PC-3 (cell line): ENCODE results near the gene DLL4. TPM values are rescaled to one million over a fixed set of nuclear protein-coding genes. Genes with fewer than 3 reads are reported as not detected.
"Not testable (repeated sequence)": the region's sequence is repeated elsewhere in the genome, so short reads cannot be mapped to it uniquely, and the experiment has no call there.

Experiments used
- ATAC-seq: fragments of 200-7000 bp; cut with Tn5 transposase; 2 replicates; pipeline ENCODE4 v1.9.1; 2020; ENCODE audit warnings: mild to moderate bottlenecking, moderate library complexity
- BruUV-seq: library from RNA; stranded (reverse); fragments of 400-500 nt; replicated peaks from 2 replicates; lab custom pipeline; 2021; lab: Mats Ljungman, UMichigan
- CTCF ChIA-PET: fragments of 300-600 bp; sonication (Branson Sonifier 250); formaldehyde crosslinking; loops from one replicate; lab custom pipeline; 2022; ENCODE audit warnings: antibody characterized with exemption; lab: Charles Lee
- POLR2A ChIA-PET: fragments of 300-600 bp; sonication (Branson Sonifier 250); formaldehyde crosslinking; loops from one replicate; lab custom pipeline; 2022; ENCODE audit warnings: antibody characterized with exemption; ENCODE audit not compliant: unreplicated experiment; lab: Charles Lee
- DNase-seq: peaks from one replicate; pipeline ENCODE4 v3.0.0-alpha.2; 2015
- H2AFZ ChIP-seq: fragments of 300-600 bp; sonication (generic); 2 replicates; pipeline ENCODE4 v1.6.0; 2016; ENCODE audit warnings: antibody characterized with exemption, low read length
- H3F3A ChIP-seq: fragments of 300-600 bp; sonication (generic); one replicate; pipeline ENCODE4 v1.6.0; 2017; ENCODE audit warnings: antibody characterized with exemption, low read length, control low read depth, mild to moderate bottlenecking; ENCODE audit not compliant: unreplicated experiment
- H3K27ac ChIP-seq: fragments of 300-600 bp; sonication (generic); 2 replicates; pipeline ENCODE4 v1.5.1; 2016; ENCODE audit warnings: mild to moderate bottlenecking, low read length
- H3K27me3 ChIP-seq: fragments of 300-600 bp; sonication (generic); 2 replicates; pipeline ENCODE4 v1.6.1; 2016; ENCODE audit warnings: low read length, mixed read lengths
- H3K36me3 ChIP-seq: fragments of 300-600 bp; sonication (generic); 2 replicates; pipeline ENCODE4 v1.6.1; 2016; ENCODE audit warnings: low read depth, mixed run types, low read length, mixed read lengths
- H3K4me1 ChIP-seq: fragments of 300-600 bp; sonication (generic); 2 replicates; pipeline ENCODE4 v1.5.1; 2016; ENCODE audit warnings: low read length; ENCODE audit not compliant: insufficient read depth
- H3K4me2 ChIP-seq: fragments of 300-600 bp; sonication (generic); 2 replicates; pipeline ENCODE4 v1.6.0; 2016; ENCODE audit warnings: low read length
- H3K4me3 ChIP-seq: fragments of 300-600 bp; sonication (generic); 2 replicates; pipeline ENCODE4 v1.5.1; 2016; ENCODE audit warnings: mild to moderate bottlenecking, low read length, mixed read lengths
- H3K79me2 ChIP-seq: fragments of 300-600 bp; sonication (generic); 2 replicates; pipeline ENCODE4 v1.6.1; 2017; ENCODE audit warnings: low read length, mixed read lengths
- H3K9ac ChIP-seq: fragments of 300-600 bp; sonication (generic); 2 replicates; pipeline ENCODE4 v1.6.0; 2016; ENCODE audit warnings: mild to moderate bottlenecking, low read length
- H3K9me2 ChIP-seq: fragments of 300-600 bp; sonication (generic); replicated peaks from 2 replicates; pipeline ENCODE4 v1.6.1; 2016; ENCODE audit warnings: mixed run types, low read length, mixed read lengths
- H3K9me3 ChIP-seq: fragments of 300-600 bp; sonication (generic); 2 replicates; pipeline ENCODE4 v1.6.1; 2016; ENCODE audit warnings: low read length, mixed read lengths
- H4K20me1 ChIP-seq: fragments of 300-600 bp; sonication (generic); 2 replicates; pipeline ENCODE4 v1.6.1; 2016; ENCODE audit warnings: low read length, mixed read lengths
- EZH2 ChIP-seq: fragments of 300-600 bp; sonication (generic); IDR thresholded peaks from one replicate; pipeline ENCODE4 v1.6.1; 2017; ENCODE audit warnings: antibody characterized with exemption, mild to moderate bottlenecking, low read length; ENCODE audit not compliant: unreplicated experiment
- EZH2phosphoT487 ChIP-seq: fragments of 300-600 bp; sonication (generic); IDR thresholded peaks from 2 replicates; pipeline ENCODE4 v1.6.1; 2018; ENCODE audit warnings: mild to moderate bottlenecking, antibody characterized with exemption, low read length, borderline replicate concordance
- intact Hi-C: fragments of 100-400 bp; cut with micrococcal nuclease; formaldehyde crosslinking; loops from 2 replicates; pipeline ENCODE4 v1.9.0; 2023
- total RNA-seq: library from RNA; depleted of rRNA; stranded (reverse); fragments of >200 nt; gene quantifications from 2 replicates; pipeline ENCODE4 v1.2.3, GENCODE V29; 2014
- TF ChIP-seq, protein P1 (sequence below): fragments of 300-600 bp; sonication (generic); conservative IDR thresholded peaks from 2 replicates; pipeline ENCODE4 v1.5.1; 2017; ENCODE audit warnings: antibody characterized with exemption, low read depth, mild to moderate bottlenecking, low read length

DLL4 gene
- total RNA-seq, 1 experiment from 2014 or later = 2.2 TPM

DNA sequence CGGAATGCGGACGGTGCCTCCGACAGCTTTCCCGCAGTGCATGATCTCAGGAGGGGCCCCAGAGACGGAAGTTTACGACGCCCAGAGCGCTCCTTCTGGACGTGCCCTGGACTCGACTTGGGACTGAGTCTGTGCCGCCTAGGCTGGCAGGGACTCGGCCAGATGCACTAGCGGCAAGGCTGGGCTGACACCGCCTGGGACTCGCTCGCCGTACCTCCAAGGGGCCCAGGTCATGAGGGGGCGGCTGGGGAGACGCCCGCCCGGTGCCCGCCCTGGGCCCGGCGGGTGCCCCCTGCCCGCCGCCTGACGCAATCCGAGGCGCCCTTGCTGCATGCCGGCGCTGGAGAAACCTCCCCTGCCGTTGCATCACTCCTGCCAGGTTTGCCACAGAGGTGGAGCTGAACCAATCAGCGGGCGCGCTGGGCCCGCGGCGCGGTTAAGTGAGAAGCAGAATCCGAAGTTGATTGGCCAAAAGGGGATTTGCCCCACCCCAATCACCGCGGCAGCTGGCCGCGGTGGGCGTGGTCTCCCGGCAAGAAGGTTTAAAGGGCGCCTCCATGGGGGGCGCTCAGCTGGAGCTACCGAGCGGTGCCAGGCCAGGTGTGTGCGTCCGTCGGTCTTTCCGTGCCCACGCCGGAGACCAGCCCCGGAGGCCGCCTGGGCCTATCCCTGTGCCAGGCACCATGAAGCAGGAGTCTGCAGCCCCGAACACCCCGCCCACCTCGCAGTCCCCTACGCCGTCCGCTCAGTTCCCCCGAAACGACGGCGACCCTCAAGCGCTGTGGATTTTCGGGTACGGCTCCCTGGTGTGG lies 24.0 kb downstream of the DLL4 start, which contains the start of gene CHAC1:
TSS of gene CHAC1 (plus strand) at position 571 of the 812 bp plus-strand sequence. CDS start at position 684, 113 bp downstream.
- peak; percentile 97 for DNase-seq
- ATAC-seq = peak; percentile 91
- no peaks in the 10 kb centered on the region for H3K79me2 ChIP-seq
- no peak for TF ChIP-seq EZH2
- TF ChIP-seq, protein P1, sequence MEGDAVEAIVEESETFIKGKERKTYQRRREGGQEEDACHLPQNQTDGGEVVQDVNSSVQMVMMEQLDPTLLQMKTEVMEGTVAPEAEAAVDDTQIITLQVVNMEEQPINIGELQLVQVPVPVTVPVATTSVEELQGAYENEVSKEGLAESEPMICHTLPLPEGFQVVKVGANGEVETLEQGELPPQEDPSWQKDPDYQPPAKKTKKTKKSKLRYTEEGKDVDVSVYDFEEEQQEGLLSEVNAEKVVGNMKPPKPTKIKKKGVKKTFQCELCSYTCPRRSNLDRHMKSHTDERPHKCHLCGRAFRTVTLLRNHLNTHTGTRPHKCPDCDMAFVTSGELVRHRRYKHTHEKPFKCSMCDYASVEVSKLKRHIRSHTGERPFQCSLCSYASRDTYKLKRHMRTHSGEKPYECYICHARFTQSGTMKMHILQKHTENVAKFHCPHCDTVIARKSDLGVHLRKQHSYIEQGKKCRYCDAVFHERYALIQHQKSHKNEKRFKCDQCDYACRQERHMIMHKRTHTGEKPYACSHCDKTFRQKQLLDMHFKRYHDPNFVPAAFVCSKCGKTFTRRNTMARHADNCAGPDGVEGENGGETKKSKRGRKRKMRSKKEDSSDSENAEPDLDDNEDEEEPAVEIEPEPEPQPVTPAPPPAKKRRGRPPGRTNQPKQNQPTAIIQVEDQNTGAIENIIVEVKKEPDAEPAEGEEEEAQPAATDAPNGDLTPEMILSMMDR = no peak
- TF ChIP-seq EZH2phosphoT487 = no peak
- H4K20me1 ChIP-seq = no peaks in the 10 kb centered on the region
- no peaks in the 10 kb centered on the region for H3K9me2 ChIP-seq
- ChIA-PET CTCF (interaction anchor here (0.7 to 1.3 kb wide), 2 partner anchors 12 to 72 kb away, joined by 3 to 10 read pairs; no protein-coding TSS in a partner anchor), POLR2A (interaction anchor here (0.5 to 0.9 kb wide), 6 partner anchors 12 to 1800 kb away, joined by 3 to 21 read pairs (median 6); no protein-coding TSS in a partner anchor)
- no peaks in the 10 kb centered on the region for H3F3A ChIP-seq
- H2AFZ ChIP-seq = peak within 1 kb of the TSS; percentile 89
- no TSS peak for BruUV-seq
- H3K4me3 ChIP-seq = peak within 1 kb of the TSS; percentile 79
- H3K27ac ChIP-seq = peak within 1 kb of the TSS; percentile 35
- H3K27me3 ChIP-seq = no peaks in the 10 kb centered on the region
- peak within 1 kb of the TSS; percentile 74 for H3K9ac ChIP-seq
- peaks cover 16% of the 10 kb centered on the region for H3K4me1 ChIP-seq
- H3K9me3 ChIP-seq = no peaks in the 10 kb centered on the region
- H3K36me3 ChIP-seq = no peaks in the 10 kb centered on the region
- intact Hi-C loops = loop anchor here (1.0 to 5.0 kb wide), 2 partner anchors 44 to 47 kb away; no protein-coding TSS in a partner anchor
- peak within 1 kb of the TSS; percentile 95 for H3K4me2 ChIP-seq

- intact Hi-C loops = loop anchor here (1.0 to 5.0 kb wide), 2 partner anchors 44 to 47 kb away; no protein-coding TSS in a partner anchor
- BruUV-seq = TSS peak; percentile 61
Measured at GRCh38 chr15:40953713-40954074, 24.6 kb downstream of the DLL4 start.

GRCh38 chr15:40954158-40954848 lies 25.2 kb downstream of the DLL4 start:
- H2AFZ ChIP-seq, ATAC-seq, DNase-seq, H3K36me3 ChIP-seq, H3K9me2 ChIP-seq, H3K9me3 ChIP-seq, CTCF ChIA-PET, BruUV-seq, H3K9ac ChIP-seq, H3K27me3 ChIP-seq, H4K20me1 ChIP-seq, H3K79me2 ChIP-seq, H3F3A ChIP-seq, H3K27ac ChIP-seq: not testable (repeated sequence)
- Histone ChIP-seq H3K4me2 (peak overlapping the region; percentile 95), H3K4me1 (peaks cover 16% of the 10 kb centered on the region), H3K4me3 (peak overlapping the region; percentile 79)
- intact Hi-C loops = loop anchor here (5.0 kb wide), 1 partner anchor 43 kb away; no protein-coding TSS in a partner anchor
- POLR2A ChIA-PET = interaction anchor here (0.7 kb wide), 1 partner anchor 46 kb away, joined by 17 read pairs; no protein-coding TSS in a partner anchor

More at GRCh38 chr15:40953713-40954074, 24.6 kb downstream of the DLL4 start:
- DNase-seq = no peak
- Histone ChIP-seq H3K27ac (no peak overlapping the region), H3K79me2 (no peaks in the 10 kb centered on the region), H3K36me3 (no peaks in the 10 kb centered on the region), H3K4me2 (peak overlapping the region; percentile 95), H3F3A (no peaks in the 10 kb centered on the region), H4K20me1 (no peaks in the 10 kb centered on the region), H3K9me3 (no peaks in the 10 kb centered on the region), H3K9ac (peak overlapping the region; percentile 74), H3K27me3 (no peaks in the 10 kb centered on the region), H3K4me1 (peaks cover 16% of the 10 kb centered on the region), H2AFZ (peak overlapping the region; percentile 89), H3K4me3 (peak overlapping the region; percentile 79), H3K9me2 (no peaks in the 10 kb centered on the region)
- ATAC-seq = peak; percentile 1; the same call in 1 of the 2 replicates
- no peak for TF ChIP-seq EZH2
- TF ChIP-seq, protein P1 = no peak
- POLR2A ChIA-PET = interaction anchor here (0.5 to 0.9 kb wide), 4 partner anchors 11 to 364 kb away, joined by 3 to 17 read pairs (median 4); no protein-coding TSS in a partner anchor
- CTCF ChIA-PET = interaction anchor here (1.3 kb wide), 1 partner anchor 12 kb away, joined by 10 read pairs; no protein-coding TSS in a partner anchor
